HepG2 (cell line): ENCODE measurements around the gene NAIF1. TPM values are rescaled to one million over a fixed set of nuclear protein-coding genes. Genes with fewer than 3 reads are reported as not detected.
A peak's percentile ranks its signal among the peaks of the same experiment; 100 is the strongest.

Experiments used
- CEBPG ChIP-seq: IDR thresholded peaks from 2 replicates; pipeline ENCODE4 v1.6.1; 2016
- ELF1 ChIP-seq: sonication (generic); formaldehyde crosslinking; IDR thresholded peaks from 2 replicates; pipeline ENCODE4 v1.4.0; 2020; ENCODE audit warnings: missing genetic modification reagents
- FOXP1 ChIP-seq, 2 experiments: fragments of 450-650 bp in 1 of 2; IDR thresholded peaks; 2 replicates each; pipeline ENCODE4 v1.6.1; 2017 to 2018; ENCODE audit warnings: antibody characterized with exemption in 1 of 2
- HNRNPL ChIP-seq: fragments of 200-400 bp; formaldehyde crosslinking; IDR thresholded peaks from 2 replicates; pipeline ENCODE4 v1.6.1; 2017; ENCODE audit warnings: mild to moderate bottlenecking, low read depth, low read length
- HOXD1 ChIP-seq: sonication (generic); formaldehyde crosslinking; IDR thresholded peaks from 2 replicates; pipeline ENCODE4 v1.5.0; 2020; ENCODE audit warnings: missing genetic modification reagents
- KLF12 ChIP-seq: sonication (generic); formaldehyde crosslinking; IDR thresholded peaks from 2 replicates; pipeline ENCODE4 v1.4.0; 2020; ENCODE audit warnings: missing genetic modification reagents, borderline replicate concordance
- PHF21A ChIP-seq: sonication (generic); formaldehyde crosslinking; IDR thresholded peaks from 2 replicates; pipeline ENCODE4 v1.5.0; 2020; ENCODE audit warnings: mild to moderate bottlenecking, missing genetic modification reagents
- PRPF4 ChIP-seq: fragments of 200-400 bp; formaldehyde crosslinking; IDR thresholded peaks from 2 replicates; pipeline ENCODE4 v1.6.1; 2016; ENCODE audit warnings: low read length, low read depth; ENCODE audit not compliant: poor library complexity, severe bottlenecking
- RELA ChIP-seq: sonication (generic); formaldehyde crosslinking; IDR thresholded peaks from 2 replicates; pipeline ENCODE4 v1.4.0; 2020; ENCODE audit warnings: missing genetic modification reagents
- SOX6 ChIP-seq, 2 experiments: fragments of 450-650 bp in 1 of 2; sonication (generic) in 1 of 2; formaldehyde crosslinking in 1 of 2; IDR thresholded peaks; 2 replicates each; pipeline versions ENCODE4 v1.4.0 to v1.6.1; 2017 to 2020; ENCODE audit warnings: antibody characterized with exemption in 1 of 2, mild to moderate bottlenecking in 1 of 2, missing genetic modification reagents in 1 of 2
- ZMYM3 ChIP-seq: sonication (generic); formaldehyde crosslinking; IDR thresholded peaks from 2 replicates; pipeline ENCODE4 v1.5.1; 2020; ENCODE audit warnings: mild to moderate bottlenecking, missing genetic modification reagents
- ZNF136 ChIP-seq: sonication (generic); formaldehyde crosslinking; IDR thresholded peaks from 2 replicates; pipeline ENCODE4 v1.8.1; 2022; ENCODE audit warnings: low read depth, mild to moderate bottlenecking, moderate library complexity, missing genetic modification reagents
- ZNF251 ChIP-seq: sonication (generic); formaldehyde crosslinking; IDR thresholded peaks from 2 replicates; pipeline ENCODE4 v1.9.0; 2021; ENCODE audit warnings: mild to moderate bottlenecking, missing genetic modification reagents
- polyA plus RNA-seq, 8 experiments: library from polyadenylated mRNA; depleted of rRNA in 3 of 8; stranded (reverse) in 7 of 8; unstranded in 1 of 8; fragments of >200 nt; fragmentation: Illumina TruSeq in 4 of 8; extraction: Trizol in 4 of 8; gene quantifications; 2 replicates each; pipeline versions ENCODE4 v1.2.1 to v1.2.3, GENCODE V29; 2011 to 2016; ENCODE audit warnings: low read depth in 4 of 8, missing spikeins in 1 of 8, mixed read lengths in 1 of 8; ENCODE audit not compliant: insufficient read depth in 1 of 8
- total RNA-seq, 5 experiments: library from RNA; depleted of rRNA; stranded (reverse); fragments of >200 nt; fragmentation: Illumina TruSeq; extraction: Trizol; gene quantifications; 2 replicates each; pipeline ENCODE4 v1.2.3, GENCODE V29; 2016; ENCODE audit warnings: low read depth in 1 of 5
- TF ChIP-seq, protein P1 (sequence below): sonication (generic); formaldehyde crosslinking; IDR thresholded peaks from 2 replicates; pipeline ENCODE4 v1.4.0; 2020; ENCODE audit warnings: mild to moderate bottlenecking, missing genetic modification reagents
- TF ChIP-seq, protein P2 (sequence below): sonication (generic); formaldehyde crosslinking; IDR thresholded peaks from 2 replicates; pipeline ENCODE4 v1.4.0; 2020; ENCODE audit warnings: missing genetic modification reagents
- TF ChIP-seq, protein P3 (sequence below): sonication (generic); formaldehyde crosslinking; IDR thresholded peaks from 2 replicates; pipeline ENCODE4 v1.5.0; 2020; ENCODE audit warnings: mild to moderate bottlenecking, missing genetic modification reagents, borderline replicate concordance
- TF ChIP-seq, protein P4 (sequence below): sonication (generic); formaldehyde crosslinking; IDR thresholded peaks from 2 replicates; pipeline ENCODE4 v1.9.0; 2021; ENCODE audit warnings: missing genetic modification reagents, borderline replicate concordance
- TF ChIP-seq, protein P5 (sequence below): sonication (generic); formaldehyde crosslinking; conservative IDR thresholded peaks from 2 replicates; pipeline ENCODE4 v1.8.0; 2022; ENCODE audit warnings: missing genetic modification reagents

Gene NAIF1
- total and polyA plus RNA-seq, 2 of the 13 experiments (the other 11 are each of a cell fraction or from before 2014, with no cell fraction given), result 6.0 to 6.9 TPM

DNA sequence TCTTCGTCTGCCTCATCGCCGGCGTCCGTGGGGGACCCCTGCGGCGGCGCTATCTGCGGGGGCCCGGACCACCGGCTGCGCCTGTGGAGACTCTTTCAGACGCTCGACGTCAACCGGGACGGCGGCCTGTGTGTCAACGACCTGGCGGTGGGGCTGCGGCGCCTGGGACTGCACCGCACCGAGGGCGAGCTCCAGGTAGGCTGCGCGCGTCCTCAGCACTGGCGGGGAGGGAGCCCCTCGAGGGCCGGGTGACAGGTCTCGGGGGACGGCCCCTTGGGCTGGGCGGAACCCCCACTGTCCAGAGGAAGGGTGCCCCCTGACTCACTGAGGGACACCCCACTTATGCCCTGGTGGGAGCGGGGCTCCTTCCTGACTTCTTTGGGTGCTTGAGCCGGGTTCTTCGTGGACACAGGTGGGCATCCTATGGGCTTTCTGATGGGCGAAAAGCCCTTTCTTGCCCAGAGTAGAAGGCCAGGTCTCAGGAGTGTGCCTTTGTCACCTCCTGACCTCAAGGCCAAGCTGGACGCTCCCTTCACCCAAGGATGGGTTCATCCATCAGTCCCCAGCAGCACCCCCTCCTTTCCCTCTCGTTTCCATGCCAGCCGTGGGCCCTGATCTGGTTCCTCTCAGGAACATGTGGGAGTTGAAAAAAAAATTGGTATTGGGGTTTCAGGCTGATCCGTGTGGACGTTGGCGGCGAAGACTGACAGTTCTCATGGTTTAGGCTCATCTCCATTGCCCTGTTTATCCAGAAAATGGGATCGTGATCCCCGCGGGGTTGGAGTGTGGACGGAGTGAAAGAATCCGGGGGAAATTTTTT, 1.5 kb upstream of the NAIF1 start (continued):
- TF ChIP-seq, protein P1, sequence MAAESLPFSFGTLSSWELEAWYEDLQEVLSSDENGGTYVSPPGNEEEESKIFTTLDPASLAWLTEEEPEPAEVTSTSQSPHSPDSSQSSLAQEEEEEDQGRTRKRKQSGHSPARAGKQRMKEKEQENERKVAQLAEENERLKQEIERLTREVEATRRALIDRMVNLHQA (CRISPR knock-in tag), result no peak
- TF ChIP-seq SOX6 (IDR thresholded peaks at IDR 0.05), result no peak
- TF ChIP-seq SOX6 (CRISPR knock-in tag; IDR thresholded peaks at IDR 0.05), result no peak; the same call in 1 of the 2 replicates
- TF ChIP-seq HNRNPL, result 0 out of 2 replicates have a peak, but pooled peaks have one; percentile 13
- no peak for TF ChIP-seq ZNF136 (CRISPR knock-in tag)
- TF ChIP-seq RELA (CRISPR knock-in tag), result no peak
- no peak for TF ChIP-seq HOXD1 (CRISPR knock-in tag)
- TF ChIP-seq PHF21A (CRISPR knock-in tag), result no peak
- TF ChIP-seq ELF1, result no peak
- TF ChIP-seq KLF12 (CRISPR knock-in tag), result no peak
- no peak for TF ChIP-seq ZNF251 (CRISPR knock-in tag)
- TF ChIP-seq, protein P2, sequence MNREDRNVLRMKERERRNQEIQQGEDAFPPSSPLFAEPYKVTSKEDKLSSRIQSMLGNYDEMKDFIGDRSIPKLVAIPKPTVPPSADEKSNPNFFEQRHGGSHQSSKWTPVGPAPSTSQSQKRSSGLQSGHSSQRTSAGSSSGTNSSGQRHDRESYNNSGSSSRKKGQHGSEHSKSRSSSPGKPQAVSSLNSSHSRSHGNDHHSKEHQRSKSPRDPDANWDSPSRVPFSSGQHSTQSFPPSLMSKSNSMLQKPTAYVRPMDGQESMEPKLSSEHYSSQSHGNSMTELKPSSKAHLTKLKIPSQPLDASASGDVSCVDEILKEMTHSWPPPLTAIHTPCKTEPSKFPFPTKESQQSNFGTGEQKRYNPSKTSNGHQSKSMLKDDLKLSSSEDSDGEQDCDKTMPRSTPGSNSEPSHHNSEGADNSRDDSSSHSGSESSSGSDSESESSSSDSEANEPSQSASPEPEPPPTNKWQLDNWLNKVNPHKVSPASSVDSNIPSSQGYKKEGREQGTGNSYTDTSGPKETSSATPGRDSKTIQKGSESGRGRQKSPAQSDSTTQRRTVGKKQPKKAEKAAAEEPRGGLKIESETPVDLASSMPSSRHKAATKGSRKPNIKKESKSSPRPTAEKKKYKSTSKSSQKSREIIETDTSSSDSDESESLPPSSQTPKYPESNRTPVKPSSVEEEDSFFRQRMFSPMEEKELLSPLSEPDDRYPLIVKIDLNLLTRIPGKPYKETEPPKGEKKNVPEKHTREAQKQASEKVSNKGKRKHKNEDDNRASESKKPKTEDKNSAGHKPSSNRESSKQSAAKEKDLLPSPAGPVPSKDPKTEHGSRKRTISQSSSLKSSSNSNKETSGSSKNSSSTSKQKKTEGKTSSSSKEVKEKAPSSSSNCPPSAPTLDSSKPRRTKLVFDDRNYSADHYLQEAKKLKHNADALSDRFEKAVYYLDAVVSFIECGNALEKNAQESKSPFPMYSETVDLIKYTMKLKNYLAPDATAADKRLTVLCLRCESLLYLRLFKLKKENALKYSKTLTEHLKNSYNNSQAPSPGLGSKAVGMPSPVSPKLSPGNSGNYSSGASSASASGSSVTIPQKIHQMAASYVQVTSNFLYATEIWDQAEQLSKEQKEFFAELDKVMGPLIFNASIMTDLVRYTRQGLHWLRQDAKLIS (CRISPR knock-in tag), result no peak
- TF ChIP-seq FOXP1 (IDR thresholded peaks at IDR 0.05), result no peak
- TF ChIP-seq FOXP1 (CRISPR knock-in tag; IDR thresholded peaks at IDR 0.05), result no peak
- no peak for TF ChIP-seq ZMYM3 (CRISPR knock-in tag)
- no peak for TF ChIP-seq CEBPG
- TF ChIP-seq PRPF4, result no peak
- TF ChIP-seq, protein P3, sequence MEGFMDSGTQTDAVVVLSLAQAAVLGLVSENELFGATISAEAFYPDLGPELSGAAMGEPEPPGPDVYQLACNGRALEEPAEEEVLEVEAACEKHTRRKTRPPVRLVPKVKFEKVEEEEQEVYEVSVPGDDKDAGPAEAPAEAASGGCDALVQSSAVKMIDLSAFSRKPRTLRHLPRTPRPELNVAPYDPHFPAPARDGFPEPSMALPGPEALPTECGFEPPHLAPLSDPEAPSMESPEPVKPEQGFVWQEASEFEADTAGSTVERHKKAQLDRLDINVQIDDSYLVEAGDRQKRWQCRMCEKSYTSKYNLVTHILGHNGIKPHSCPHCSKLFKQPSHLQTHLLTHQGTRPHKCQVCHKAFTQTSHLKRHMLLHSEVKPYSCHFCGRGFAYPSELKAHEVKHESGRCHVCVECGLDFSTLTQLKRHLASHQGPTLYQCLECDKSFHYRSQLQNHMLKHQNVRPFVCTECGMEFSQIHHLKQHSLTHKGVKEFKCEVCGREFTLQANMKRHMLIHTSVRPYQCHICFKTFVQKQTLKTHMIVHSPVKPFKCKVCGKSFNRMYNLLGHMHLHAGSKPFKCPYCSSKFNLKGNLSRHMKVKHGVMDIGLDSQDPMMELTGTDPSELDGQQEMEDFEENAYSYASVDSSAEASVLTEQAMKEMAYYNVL (CRISPR knock-in tag), result no peak
- TF ChIP-seq, protein P4, sequence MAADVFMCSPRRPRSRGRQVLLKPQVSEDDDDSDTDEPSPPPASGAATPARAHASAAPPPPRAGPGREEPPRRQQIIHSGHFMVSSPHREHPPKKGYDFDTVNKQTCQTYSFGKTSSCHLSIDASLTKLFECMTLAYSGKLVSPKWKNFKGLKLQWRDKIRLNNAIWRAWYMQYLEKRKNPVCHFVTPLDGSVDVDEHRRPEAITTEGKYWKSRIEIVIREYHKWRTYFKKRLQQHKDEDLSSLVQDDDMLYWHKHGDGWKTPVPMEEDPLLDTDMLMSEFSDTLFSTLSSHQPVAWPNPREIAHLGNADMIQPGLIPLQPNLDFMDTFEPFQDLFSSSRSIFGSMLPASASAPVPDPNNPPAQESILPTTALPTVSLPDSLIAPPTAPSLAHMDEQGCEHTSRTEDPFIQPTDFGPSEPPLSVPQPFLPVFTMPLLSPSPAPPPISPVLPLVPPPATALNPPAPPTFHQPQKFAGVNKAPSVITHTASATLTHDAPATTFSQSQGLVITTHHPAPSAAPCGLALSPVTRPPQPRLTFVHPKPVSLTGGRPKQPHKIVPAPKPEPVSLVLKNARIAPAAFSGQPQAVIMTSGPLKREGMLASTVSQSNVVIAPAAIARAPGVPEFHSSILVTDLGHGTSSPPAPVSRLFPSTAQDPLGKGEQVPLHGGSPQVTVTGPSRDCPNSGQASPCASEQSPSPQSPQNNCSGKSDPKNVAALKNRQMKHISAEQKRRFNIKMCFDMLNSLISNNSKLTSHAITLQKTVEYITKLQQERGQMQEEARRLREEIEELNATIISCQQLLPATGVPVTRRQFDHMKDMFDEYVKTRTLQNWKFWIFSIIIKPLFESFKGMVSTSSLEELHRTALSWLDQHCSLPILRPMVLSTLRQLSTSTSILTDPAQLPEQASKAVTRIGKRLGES (CRISPR knock-in tag), result no peak
- TF ChIP-seq, protein P5, sequence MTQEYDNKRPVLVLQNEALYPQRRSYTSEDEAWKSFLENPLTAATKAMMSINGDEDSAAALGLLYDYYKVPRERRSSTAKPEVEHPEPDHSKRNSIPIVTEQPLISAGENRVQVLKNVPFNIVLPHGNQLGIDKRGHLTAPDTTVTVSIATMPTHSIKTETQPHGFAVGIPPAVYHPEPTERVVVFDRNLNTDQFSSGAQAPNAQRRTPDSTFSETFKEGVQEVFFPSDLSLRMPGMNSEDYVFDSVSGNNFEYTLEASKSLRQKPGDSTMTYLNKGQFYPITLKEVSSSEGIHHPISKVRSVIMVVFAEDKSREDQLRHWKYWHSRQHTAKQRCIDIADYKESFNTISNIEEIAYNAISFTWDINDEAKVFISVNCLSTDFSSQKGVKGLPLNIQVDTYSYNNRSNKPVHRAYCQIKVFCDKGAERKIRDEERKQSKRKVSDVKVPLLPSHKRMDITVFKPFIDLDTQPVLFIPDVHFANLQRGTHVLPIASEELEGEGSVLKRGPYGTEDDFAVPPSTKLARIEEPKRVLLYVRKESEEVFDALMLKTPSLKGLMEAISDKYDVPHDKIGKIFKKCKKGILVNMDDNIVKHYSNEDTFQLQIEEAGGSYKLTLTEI (CRISPR knock-in tag), result no peak
